Measurements from ENCODE around the gene TARBP2. TPM values are rescaled to one million over a fixed set of nuclear protein-coding genes. Genes with fewer than 3 reads are reported as not detected.
A peak's percentile ranks its signal among the peaks of the same experiment; 100 is the strongest.
"Not testable (repeated sequence)": the region's sequence is repeated elsewhere in the genome, so short reads cannot be mapped to it uniquely, and the experiment has no call there.

The TARBP2 gene
- total RNA-seq, 2 experiments from 2014 or later, result 41.0 to 47.3 TPM

GRCh38 chr12:53536962-53537361 lies 35.9 kb downstream of the TARBP2 start:
- Mint-ChIP-seq H3K36me3 (peaks cover 16% of the 10 kb centered on the region), H3K4me1 (peaks cover 2% of the 10 kb centered on the region), H3K27me3 (no peaks in the 10 kb centered on the region), H3K27ac (no peak overlapping the region), H3K4me3 (no peak overlapping the region), H3K9me3 (no peaks in the 10 kb centered on the region)
- no peak for DNase-seq

- Mint-ChIP-seq H3K4me1 (peaks cover 3% of the 10 kb centered on the region), H3K9me3 (no peaks in the 10 kb centered on the region), H3K27ac (no peak overlapping the region), H3K27me3 (no peaks in the 10 kb centered on the region), H3K4me3 (no peak overlapping the region), H3K36me3 (peaks cover 9% of the 10 kb centered on the region)
- DNase-seq, result no peak
Measured at GRCh38 chr12:53538209-53538689, 37.2 kb downstream of the TARBP2 start.

GRCh38 chr12:53539526-53539925 lies 38.4 kb downstream of the TARBP2 start:
- Mint-ChIP-seq H3K36me3 (peaks cover 9% of the 10 kb centered on the region), H3K27me3 (no peaks in the 10 kb centered on the region), H3K27ac (no peak overlapping the region), H3K4me1 (peaks cover 14% of the 10 kb centered on the region), H3K4me3 (no peak overlapping the region), H3K9me3 (no peaks in the 10 kb centered on the region)
- DNase-seq, result no peak

GRCh38 chr12:53543539-53543938 lies 42.5 kb downstream of the TARBP2 start:
- H3K27ac Mint-ChIP-seq, result peak overlapping the region; percentile 59
- no peak overlapping the region for H3K4me3 Mint-ChIP-seq
- H3K36me3 Mint-ChIP-seq, result peaks cover 10% of the 10 kb centered on the region
- H3K4me1 Mint-ChIP-seq, result peaks cover 15% of the 10 kb centered on the region
- DNase-seq, result peak; percentile 49
- no peaks in the 10 kb centered on the region for H3K9me3 Mint-ChIP-seq
- H3K27me3 Mint-ChIP-seq, result no peaks in the 10 kb centered on the region

- H3K4me1 Mint-ChIP-seq, result peaks cover 22% of the 10 kb centered on the region
- H3K27ac Mint-ChIP-seq, H3K9me3 Mint-ChIP-seq, H3K4me3 Mint-ChIP-seq, H3K36me3 Mint-ChIP-seq, H3K27me3 Mint-ChIP-seq, DNase-seq: not testable (repeated sequence)
Measured at GRCh38 chr12:53548354-53548753, 47.3 kb downstream of the TARBP2 start.

GRCh38 chr12:53550131-53550530 lies 49.0 kb downstream of the TARBP2 start:
- H3K4me1 Mint-ChIP-seq, H3K27ac Mint-ChIP-seq, H3K9me3 Mint-ChIP-seq, DNase-seq, H3K27me3 Mint-ChIP-seq, H3K4me3 Mint-ChIP-seq, H3K36me3 Mint-ChIP-seq: not testable (repeated sequence)

GRCh38 chr12:53550595-53550994 lies 49.5 kb downstream of the TARBP2 start:
- Mint-ChIP-seq H3K4me1 (peaks cover 9% of the 10 kb centered on the region), H3K4me3 (no peak overlapping the region), H3K36me3 (peaks cover 7% of the 10 kb centered on the region), H3K27ac (no peak overlapping the region), H3K9me3 (no peaks in the 10 kb centered on the region), H3K27me3 (no peaks in the 10 kb centered on the region)
- no peak for DNase-seq

- Mint-ChIP-seq H3K4me3 (no peak overlapping the region), H3K4me1 (peaks cover 9% of the 10 kb centered on the region), H3K9me3 (no peaks in the 10 kb centered on the region), H3K27me3 (no peaks in the 10 kb centered on the region), H3K36me3 (peaks cover 7% of the 10 kb centered on the region), H3K27ac (no peak overlapping the region)
- DNase-seq, result no peak
Measured at GRCh38 chr12:53551889-53552291, 50.8 kb downstream of the TARBP2 start.

- Mint-ChIP-seq H3K36me3 (peaks cover 2% of the 10 kb centered on the region), H3K27ac (no peak overlapping the region), H3K4me3 (no peak overlapping the region), H3K4me1 (peaks cover 9% of the 10 kb centered on the region), H3K27me3 (no peaks in the 10 kb centered on the region), H3K9me3 (no peaks in the 10 kb centered on the region)
- no peak for DNase-seq
Measured at GRCh38 chr12:53552361-53553327, 51.6 kb downstream of the TARBP2 start.

Other genes starting within 250 kb of the TARBP2 start
- gene ESPL1, start 233.0 kb upstream of the TARBP2 start, total RNA-seq, result 10 to 100 TPM; 66.3 to 67.7 TPM
- 100 to 1,000 TPM; 309 to 321 TPM for gene PFDN5, start 205.7 kb upstream of the TARBP2 start, total RNA-seq
- gene MYG1, start 201.6 kb upstream of the TARBP2 start, total RNA-seq, result 10 to 100 TPM; 73.4 to 79.7 TPM
- gene AAAS, start 179.7 kb upstream of the TARBP2 start, total RNA-seq, result 10 to 100 TPM; 79.9 to 86.4 TPM
- not detected for gene SP7, start 164.9 kb upstream of the TARBP2 start, total RNA-seq
- 10 to 100 TPM; 65.8 to 68.1 TPM for gene SP1, start 121.1 kb upstream of the TARBP2 start, total RNA-seq
- gene AMHR2, start 77.4 kb upstream of the TARBP2 start, total RNA-seq, result not detected
- gene PRR13, start 59.5 kb upstream of the TARBP2 start, total RNA-seq, result 100 to 1,000 TPM; 221 to 247 TPM
- 1,000 to 10,000 TPM; 1,052 to 1,089 TPM for gene PCBP2, start 49.2 kb upstream of the TARBP2 start, total RNA-seq
- 1 to 10 TPM; 8.4 to 8.7 TPM for gene MAP3K12, start 1.8 kb upstream of the TARBP2 start, total RNA-seq
- gene NPFF, start 6.2 kb downstream of the TARBP2 start, total RNA-seq, result not detected
- gene ATF7, start 125.1 kb downstream of the TARBP2 start, total RNA-seq, result 10 to 100 TPM; 22.8 to 23.6 TPM
- gene ATP5MC2, start 174.8 kb downstream of the TARBP2 start, total RNA-seq, result 100 to 1,000 TPM; 274 to 286 TPM
- gene CALCOCO1, start 226.2 kb downstream of the TARBP2 start, total RNA-seq, result 1 to 10 TPM; 8.8 to 9.6 TPM

All from activated naive CD8-positive, alpha-beta T cell treated with anti-CD3 and anti-CD28 coated beads for 36 hours (primary cell).